Adrenal gland (tissue), 19 donors: ENCODE data around the gene CNR1. TPM values are rescaled to one million over a fixed set of nuclear protein-coding genes. Genes with fewer than 3 reads are reported as not detected.
"Not testable (repeated sequence)": the region's sequence is repeated elsewhere in the genome, so short reads cannot be mapped to it uniquely, and the experiment has no call there.

Experiments used
- DNase-seq, 7 donors: peaks; one replicate each; pipeline ENCODE4 v3.0.0-alpha.2; 2019 to 2020
- H3K27ac ChIP-seq, 5 donors: fragments of 200-600 bp; sonication (generic) in 4 of 5; 1 replicate in 3 of 5; 2 replicates in 2 of 5; pipeline versions ENCODE4 v1.5.1 to v1.8.0; 2016 to 2020; ENCODE audit warnings: mild to moderate bottlenecking in 1 of 5
- H3K27me3 ChIP-seq: fragments of 200-600 bp; 2 replicates; pipeline ENCODE4 v1.8.0; 2021
- H3K36me3 ChIP-seq, 2 donors: fragments of 200-600 bp; replicated peaks in 1 of 2; 1 replicate in 1 of 2; 2 replicates in 1 of 2; pipeline versions ENCODE4 v1.5.1 to v1.8.0; 2018 to 2022
- H3K4me1 ChIP-seq, 2 donors: fragments of 200-600 bp; replicated peaks in 1 of 2; 1 replicate in 1 of 2; 2 replicates in 1 of 2; pipeline versions ENCODE4 v1.5.1 to v1.8.0; 2018 to 2021
- H3K4me3 ChIP-seq, 4 donors: fragments of 200-600 bp; sonication (generic) in 3 of 4; one replicate each; pipeline ENCODE4 v1.5.1; 2016 to 2018
- H3K9me3 ChIP-seq, 3 donors: fragments of 200-600 bp; sonication (generic) in 1 of 3; replicated peaks in 1 of 3; 1 replicate in 2 of 3; 2 replicates in 1 of 3; pipeline versions ENCODE4 v1.5.1 to v1.8.0; 2016 to 2021
- CTCF ChIP-seq, 6 experiments: fragments of 450-650 bp in 4 of 6; fragments of 200-600 bp in 2 of 6; sonication (generic) in 1 of 6; IDR thresholded peaks; 1 replicate in 5 of 6; 2 replicates in 1 of 6; pipeline versions ENCODE4 v1.5.1 to v1.8.0; 2016 to 2021; ENCODE audit warnings: antibody characterized with exemption in 6 of 6, mild to moderate bottlenecking in 2 of 6, moderate library complexity in 1 of 6
- POLR2A ChIP-seq, 2 donors: fragments of 450-650 bp; IDR thresholded peaks; one replicate each; pipeline ENCODE4 v1.6.1; 2017; ENCODE audit warnings: antibody characterized with exemption in 2 of 2, mild to moderate bottlenecking in 2 of 2, moderate library complexity in 1 of 2
- WGBS, 4 donors: extraction: QIAGEN DNeasy Blood & Tissue Kit in 2 of 4; methylation state at CpG; one replicate each; pipeline versions ENCODE4 v1.1.5 to v1.1.7; 2013 to 2017; 5-methylcytosine and 5-hydroxymethylcytosine counted together
- intact Hi-C, 2 donors: fragments of 100-400 bp; cut with DNase I; formaldehyde crosslinking; loops; one replicate each; pipeline versions ENCODE4 v1.14.1 to v1.15.0; 2022 to 2023
- long read RNA-seq, 10 donors: library from polyadenylated mRNA in 3 of 10; unstranded in 2 of 10; stranded (forward) in 1 of 10; transcript quantifications; one replicate each; pipeline ENCODE4 v2.0.0 and lab custom pipeline, GENCODE V29; 2021 to 2026
- polyA plus RNA-seq, 3 donors: library from polyadenylated mRNA; stranded (reverse); fragments of 200-250 nt in 2 of 3; fragments of 350-450 nt in 1 of 3; fragmentation: Illumina TruSeq in 1 of 3; extraction: RNeasy Lipid Tissue Mini Kit (QIAGEN cat#74804) in 1 of 3; gene quantifications; one replicate each; pipeline ENCODE4 v1.2.3, GENCODE V29; 2013 to 2014
- total RNA-seq, 9 donors: library from RNA; depleted of rRNA in 4 of 9; stranded (reverse); fragments of >200 nt in 4 of 9; fragments of 120-200 nt in 1 of 9; fragmentation: NEBNext Ultra II Directional in 1 of 9; extraction: Animal tissue kit (Norgen Biotek cat#: 25700) in 1 of 9; gene quantifications; one replicate each; pipeline versions ENCODE4 v1.1.0 to v1.2.4, GENCODE V29; 2013 to 2023
- donor health status: healthy with polysubstance abuse.
- donor health status: Bipolar disorder and iron deficiency.
- donor health status: DM: yes; HTN: yes; CAD: no.
- donor health status: DM: no; HTN: no; CAD: no.
- donor health status: DM: no; HTN: no; CAD: no.
- donor health status: DM: yes; HTN: yes; CAD: no.

Gene CNR1
- total RNA-seq (10 to 100 TPM in 4 of 9 donors, 1 to 10 TPM in 4, under 1 TPM in 1; 0.83 to 38.3 (median 8.5) TPM), polyA plus RNA-seq (10 to 100 TPM in 1 of 3 donors, 1 to 10 TPM in 2; 4.2 to 11.3 (median 4.8) TPM)
- long read RNA-seq, donor 1 = 0 reads
- long read RNA-seq, donor 2 = 0 reads
- long read RNA-seq, donor 3 = 0 reads
- long read RNA-seq, donor 4 = 0 reads
- long read RNA-seq, donor 5, full-length matches to known transcripts = 1 of 3 reads
- long read RNA-seq, donor 5, partial matches to known transcripts = 0 of 3 reads
- long read RNA-seq, donor 5, other reads (novel, unspliced or antisense) = 2 of 3 reads
- long read RNA-seq, donor 6, partial matches to known transcripts = 0 of 1 reads
- long read RNA-seq, donor 6, other reads (novel, unspliced or antisense) = 1 of 1 reads
- long read RNA-seq, donor 7 = 0 reads
- long read RNA-seq, donor 8 = 0 reads
- long read RNA-seq, donor 9 = 0 reads
- long read RNA-seq, donor 10 = 0 reads

- TF ChIP-seq POLR2A (IDR thresholded peaks at IDR 0.05) (peak; percentile 10 to 42), CTCF (IDR thresholded peaks at IDR 0.05) (peak in 1 of 6 experiments; percentile 3)
- H3K4me3 ChIP-seq = peak within 1 kb of the TSS in 3 of 4 donors; percentile 36 to 70 (median 66)
- H3K27ac ChIP-seq = peak within 1 kb of the TSS in 2 of 5 donors; percentile 29 to 32
- peaks cover 8 to 24% of the 10 kb centered on the region in 2 donors for H3K4me1 ChIP-seq
- no peaks in the 10 kb centered on the region for H3K9me3 ChIP-seq
- 0 to 2% (median 1%) methylated on average over 20 to 78 of the region's 78 CpGs for WGBS, 4 donors
- intact Hi-C loops = no loop called here
- no peaks in the 10 kb centered on the region for H3K36me3 ChIP-seq
- H3K27me3 ChIP-seq = peaks cover 23% of the 10 kb centered on the region
- peak; percentile 44 to 71 (median 56) for DNase-seq
Measured at GRCh38 chr6:88165844-88166492, at the start of gene CNR1. CNR1 (minus strand) TSS chr6:88166347; CDS start chr6:88145274, 21,073 bp downstream.

DNA sequence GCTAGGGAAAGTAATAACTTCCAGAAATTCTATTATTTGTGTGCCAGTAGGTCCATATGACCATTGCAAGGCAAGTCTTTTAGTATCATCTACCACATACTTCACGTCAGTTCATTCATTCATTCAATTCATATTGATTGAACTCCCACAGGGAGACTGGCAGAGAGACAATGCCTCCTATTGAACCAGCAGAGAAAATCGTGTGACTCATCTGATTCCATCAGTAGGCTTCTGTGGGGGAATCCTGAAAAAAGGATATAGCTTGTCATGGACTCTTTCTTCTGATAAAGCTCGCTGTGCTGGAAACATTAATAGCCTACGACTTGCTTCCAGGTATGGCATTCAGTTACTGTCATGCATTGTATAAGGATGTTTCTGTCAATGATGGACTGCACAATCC lies 45.3 kb upstream of the CNR1 start:
- no peaks in the 10 kb centered on the region for H3K36me3 ChIP-seq
- no peak for DNase-seq
- no peak overlapping the region for H3K4me3 ChIP-seq
- H3K4me1 ChIP-seq = no peaks in the 10 kb centered on the region
- intact Hi-C loops = no loop called here
- no peaks in the 10 kb centered on the region for H3K9me3 ChIP-seq
- H3K27ac ChIP-seq = no peak overlapping the region
- WGBS, 4 donors = 63 to 79% (median 75%) methylated on average over 4 of the region's 4 CpGs
- TF ChIP-seq CTCF (IDR thresholded peaks at IDR 0.05) = no peak
- no peak for TF ChIP-seq POLR2A (IDR thresholded peaks at IDR 0.05)
- no peaks in the 10 kb centered on the region for H3K27me3 ChIP-seq

DNA sequence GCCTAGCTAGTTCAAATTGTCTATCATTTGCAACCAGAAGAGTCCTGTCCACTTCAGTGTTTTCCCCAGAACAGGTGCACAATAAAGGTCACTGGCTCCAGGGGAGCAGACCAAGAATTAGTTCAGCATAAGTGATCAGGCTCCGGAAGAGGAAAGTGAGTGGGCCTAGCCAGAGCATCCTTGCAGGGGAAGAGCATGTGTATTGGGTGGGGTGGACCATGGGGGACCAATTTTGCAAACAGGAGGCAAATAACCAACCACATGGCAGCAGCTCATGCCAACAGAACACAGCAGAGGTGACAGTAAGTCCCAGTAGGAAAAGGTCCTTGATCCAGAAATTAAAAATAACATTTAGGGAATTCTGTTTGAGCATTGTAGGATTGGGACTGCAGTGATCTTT lies 43.2 kb upstream of the CNR1 start:
- H3K36me3 ChIP-seq = no peaks in the 10 kb centered on the region
- H3K27me3 ChIP-seq = no peaks in the 10 kb centered on the region
- H3K9me3 ChIP-seq = no peaks in the 10 kb centered on the region
- no peaks in the 10 kb centered on the region for H3K4me1 ChIP-seq
- no peak for TF ChIP-seq POLR2A (IDR thresholded peaks at IDR 0.05)
- no peak overlapping the region for H3K27ac ChIP-seq
- WGBS, 4 donors = 82 to 97% (median 86%) methylated on average over 1 of the region's 1 CpG
- intact Hi-C loops = no loop called here
- no peak overlapping the region for H3K4me3 ChIP-seq
- DNase-seq = no peak

DNA sequence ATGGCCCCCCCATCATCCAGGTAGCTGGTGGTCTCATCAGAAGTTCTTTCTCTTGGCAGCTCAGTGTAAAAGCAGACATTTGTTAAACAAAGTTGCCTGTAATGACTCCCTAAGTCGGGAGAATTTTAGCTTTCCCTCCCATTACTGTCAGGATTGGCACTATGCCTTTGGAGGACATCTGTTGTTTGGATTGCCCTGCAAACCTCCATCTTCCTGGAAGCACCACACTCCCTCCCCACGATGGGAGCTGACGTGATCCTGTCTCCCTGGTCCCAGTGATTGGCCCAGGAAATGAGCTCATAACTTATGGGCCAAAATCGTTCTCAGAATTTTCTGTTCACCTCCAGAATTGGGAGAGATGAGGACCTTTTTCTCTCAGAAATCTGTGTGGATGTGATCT lies 42.6 kb upstream of the CNR1 start:
- no peak overlapping the region for H3K4me3 ChIP-seq
- no peaks in the 10 kb centered on the region for H3K27me3 ChIP-seq
- no peak for DNase-seq
- intact Hi-C loops = no loop called here
- H3K9me3 ChIP-seq = no peaks in the 10 kb centered on the region
- H3K4me1 ChIP-seq = no peaks in the 10 kb centered on the region
- 46 to 77% (median 62%) methylated on average over 4 of the region's 4 CpGs for WGBS, 4 donors
- TF ChIP-seq POLR2A (IDR thresholded peaks at IDR 0.05) (no peak), CTCF (IDR thresholded peaks at IDR 0.05) (no peak)
- H3K36me3 ChIP-seq = no peaks in the 10 kb centered on the region
- no peak overlapping the region for H3K27ac ChIP-seq

DNA sequence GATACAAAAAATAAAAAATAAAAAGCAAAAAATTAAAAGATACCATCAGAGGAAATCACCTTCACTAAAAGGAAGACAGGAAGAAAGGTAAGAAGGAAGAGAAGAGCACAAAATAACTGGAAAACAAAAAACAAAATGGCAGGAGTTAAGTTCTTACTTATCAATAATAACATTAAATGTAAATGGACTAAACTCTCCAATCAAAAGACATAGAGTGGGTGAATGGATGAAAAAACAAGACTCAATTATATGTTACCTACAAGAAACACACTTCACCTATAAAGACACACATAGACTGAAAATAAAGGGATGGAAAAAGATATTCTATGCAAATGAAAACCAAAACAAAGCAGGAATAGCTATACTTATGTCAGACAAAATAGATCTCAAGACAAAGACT lies 35.6 kb upstream of the CNR1 start:
- H3K27ac ChIP-seq, H3K27me3 ChIP-seq, H3K9me3 ChIP-seq, intact Hi-C loops, DNase-seq, H3K4me1 ChIP-seq, H3K36me3 ChIP-seq, H3K4me3 ChIP-seq: not testable (repeated sequence)
